GM23248 (cell line): ENCODE measurements around the gene ASIP. TPM values are rescaled to one million over a fixed set of nuclear protein-coding genes. Genes with fewer than 3 reads are reported as not detected.
"Not testable (repeated sequence)": the region's sequence is repeated elsewhere in the genome, so short reads cannot be mapped to it uniquely, and the experiment has no call there.

Experiments
- DNase-seq: peaks from one replicate; pipeline ENCODE4 v3.0.0-alpha.2; 2015
- H2AFZ ChIP-seq: fragments of 200-600 bp; sonication (generic); 2 replicates; pipeline ENCODE4 v1.6.1; 2016; ENCODE audit warnings: antibody characterized with exemption
- H3F3A ChIP-seq: fragments of 200-600 bp; sonication (generic); 2 replicates; pipeline ENCODE4 v1.6.1; 2016; ENCODE audit warnings: mild to moderate bottlenecking, antibody characterized with exemption, mixed run types; ENCODE audit not compliant: insufficient read depth
- H3K27ac ChIP-seq: fragments of 200-600 bp; sonication (generic); 2 replicates; pipeline ENCODE4 v1.5.1; 2016; ENCODE audit warnings: mild to moderate bottlenecking
- H3K27me3 ChIP-seq: fragments of 200-600 bp; sonication (generic); replicated peaks from 2 replicates; pipeline ENCODE4 v1.6.1; 2016; ENCODE audit warnings: mild to moderate bottlenecking; ENCODE audit not compliant: insufficient read depth
- H3K36me3 ChIP-seq: fragments of 200-600 bp; sonication (generic); 2 replicates; pipeline ENCODE4 v1.6.1; 2016; ENCODE audit warnings: low read depth, mild to moderate bottlenecking
- H3K4me1 ChIP-seq: fragments of 200-600 bp; sonication (generic); 2 replicates; pipeline ENCODE4 v1.6.1; 2016; ENCODE audit warnings: mild to moderate bottlenecking; ENCODE audit not compliant: insufficient read depth
- H3K4me2 ChIP-seq: fragments of 200-600 bp; sonication (generic); one replicate; pipeline ENCODE4 v1.6.1; 2016; ENCODE audit warnings: mild to moderate bottlenecking; ENCODE audit not compliant: unreplicated experiment
- H3K4me3 ChIP-seq: fragments of 200-600 bp; sonication (generic); 2 replicates; pipeline ENCODE4 v1.5.1; 2016; ENCODE audit warnings: mild to moderate bottlenecking
- H3K79me2 ChIP-seq: fragments of 200-600 bp; sonication (generic); 2 replicates; pipeline ENCODE4 v1.6.1; 2016; ENCODE audit warnings: mild to moderate bottlenecking; ENCODE audit not compliant: insufficient read depth
- H3K9ac ChIP-seq: fragments of 200-600 bp; sonication (generic); 2 replicates; pipeline ENCODE4 v1.6.1; 2016; ENCODE audit warnings: mild to moderate bottlenecking
- H3K9me2 ChIP-seq: fragments of 200-600 bp; sonication (generic); 2 replicates; pipeline ENCODE4 v1.6.1; 2016; ENCODE audit warnings: mixed run types, mild to moderate bottlenecking, moderate library complexity; ENCODE audit not compliant: insufficient read depth
- H3K9me3 ChIP-seq: fragments of 200-600 bp; sonication (generic); one replicate; pipeline ENCODE4 v1.6.1; 2017; ENCODE audit warnings: low read depth
- H4K20me1 ChIP-seq: fragments of 200-600 bp; sonication (generic); 2 replicates; pipeline ENCODE4 v1.6.0; 2016; ENCODE audit not compliant: insufficient read depth
- EZH2 ChIP-seq: fragments of 200-600 bp; sonication (generic); IDR thresholded peaks from 2 replicates; pipeline ENCODE4 v1.6.1; 2018; ENCODE audit warnings: antibody characterized with exemption, mild to moderate bottlenecking; ENCODE audit not compliant: insufficient read depth, poor library complexity, severe bottlenecking
- EZH2phosphoT487 ChIP-seq: fragments of 200-600 bp; sonication (generic); IDR thresholded peaks from 2 replicates; pipeline ENCODE4 v1.6.1; 2018; ENCODE audit warnings: antibody characterized with exemption, moderate library complexity, mild to moderate bottlenecking, low read depth; ENCODE audit not compliant: insufficient read depth
- WGBS, 2 experiments: methylation state at CpG; one replicate each; pipeline ENCODE4 v1.1.6; 2015 to 2017; ENCODE audit warnings: low lambda C conversion rate in 2 of 2, low coverage in 1 of 2; ENCODE audit errors: missing lambda C conversion rate in 2 of 2; 5-methylcytosine and 5-hydroxymethylcytosine counted together
- in situ Hi-C: fragments of 300-500 bp; cut with MboI; formaldehyde crosslinking; loops from 2 replicates; pipeline ENCODE4 v1.15.0; 2020
- polyA plus RNA-seq: library from polyadenylated mRNA; unstranded; fragments of >200 nt; fragmentation: Nextera tagmentation; extraction: Ambion mirVana; gene quantifications from 2 replicates; pipeline ENCODE4 v1.2.1, GENCODE V29; 2016
- total RNA-seq: library from RNA; depleted of rRNA; stranded (reverse); fragments of >200 nt; shearing (Covaris generic); gene quantifications from 2 replicates; pipeline ENCODE4 v1.2.3, GENCODE V29; 2014

The ASIP gene
- total and polyA plus RNA-seq, 2 experiments from 2014 or later: not detected

GRCh38 chr20:34201531-34201930 is 39.7 kb upstream of the ASIP start:
- no peaks in the 10 kb centered on the region for H3K4me1 ChIP-seq
- TF ChIP-seq EZH2phosphoT487 (no peak), EZH2 (no peak)
- in situ Hi-C loops: no loop called here
- H3K36me3 ChIP-seq: no peaks in the 10 kb centered on the region
- DNase-seq: no peak
- H3K4me2 ChIP-seq: no peak overlapping the region
- H3K79me2 ChIP-seq: no peaks in the 10 kb centered on the region
- H3K9ac ChIP-seq: no peak overlapping the region
- WGBS, 2 experiments: 84 to 85% methylated on average over 4 of the region's 4 CpGs
- H3K4me3 ChIP-seq: no peak overlapping the region
- no peaks in the 10 kb centered on the region for H4K20me1 ChIP-seq
- no peaks in the 10 kb centered on the region for H3K9me2 ChIP-seq
- no peaks in the 10 kb centered on the region for H3K27me3 ChIP-seq
- H3K9me3 ChIP-seq: no peaks in the 10 kb centered on the region
- no peaks in the 10 kb centered on the region for H3F3A ChIP-seq
- H2AFZ ChIP-seq: no peak overlapping the region
- H3K27ac ChIP-seq: no peak overlapping the region

GRCh38 chr20:34205172-34205880 is 35.9 kb upstream of the ASIP start:
- H3K79me2 ChIP-seq, DNase-seq, H3K27ac ChIP-seq, H3K4me3 ChIP-seq, H3K27me3 ChIP-seq, H2AFZ ChIP-seq, H3K9ac ChIP-seq, H4K20me1 ChIP-seq, H3K4me1 ChIP-seq, H3K4me2 ChIP-seq, H3K9me2 ChIP-seq, H3K36me3 ChIP-seq, H3F3A ChIP-seq, in situ Hi-C loops, H3K9me3 ChIP-seq: not testable (repeated sequence)
- WGBS, 2 experiments: 77 to 80% methylated on average over 21 of the region's 21 CpGs

GRCh38 chr20:34209111-34209510 is 32.1 kb upstream of the ASIP start:
- Histone ChIP-seq H3K27ac (no peak overlapping the region), H2AFZ (no peak overlapping the region), H4K20me1 (no peaks in the 10 kb centered on the region), H3K79me2 (no peaks in the 10 kb centered on the region), H3K4me2 (no peak overlapping the region), H3K9ac (no peak overlapping the region), H3K4me1 (no peaks in the 10 kb centered on the region), H3F3A (no peaks in the 10 kb centered on the region), H3K4me3 (no peak overlapping the region), H3K9me3 (no peaks in the 10 kb centered on the region), H3K27me3 (no peaks in the 10 kb centered on the region), H3K9me2 (no peaks in the 10 kb centered on the region), H3K36me3 (no peaks in the 10 kb centered on the region)
- DNase-seq: no peak
- WGBS, 2 experiments: 50% methylated on average over 1 to 3 of the region's 3 CpGs
- TF ChIP-seq EZH2phosphoT487: no peak
- in situ Hi-C loops: no loop called here

GRCh38 chr20:34210271-34210670 is 31.0 kb upstream of the ASIP start:
- Histone ChIP-seq H3K4me2 (no peak overlapping the region), H3K4me1 (0 out of 2 replicates have a peak, but pooled peaks cover 3% of the 10 kb centered on the region), H4K20me1 (no peaks in the 10 kb centered on the region), H3K79me2 (no peaks in the 10 kb centered on the region), H3K9me3 (no peaks in the 10 kb centered on the region), H2AFZ (no peak overlapping the region), H3K9ac (no peak overlapping the region), H3K9me2 (no peaks in the 10 kb centered on the region), H3K27ac (no peak overlapping the region), H3K27me3 (no peaks in the 10 kb centered on the region), H3F3A (peaks cover 5% of the 10 kb centered on the region), H3K36me3 (no peaks in the 10 kb centered on the region), H3K4me3 (no peak overlapping the region)
- DNase-seq: no peak
- TF ChIP-seq EZH2phosphoT487 (no peak), EZH2 (no peak)
- 82 to 85% methylated on average over 4 of the region's 4 CpGs for WGBS, 2 experiments
- in situ Hi-C loops: no loop called here

GRCh38 chr20:34211591-34211990 is 29.6 kb upstream of the ASIP start:
- Histone ChIP-seq H3F3A (peaks cover 13% of the 10 kb centered on the region), H3K36me3 (no peaks in the 10 kb centered on the region), H3K27me3 (no peaks in the 10 kb centered on the region), H3K4me2 (no peak overlapping the region), H4K20me1 (no peaks in the 10 kb centered on the region), H3K4me1 (peaks cover 11% of the 10 kb centered on the region), H2AFZ (no peak overlapping the region), H3K9ac (no peak overlapping the region), H3K4me3 (no peak overlapping the region), H3K79me2 (no peaks in the 10 kb centered on the region), H3K9me3 (no peaks in the 10 kb centered on the region), H3K9me2 (no peaks in the 10 kb centered on the region), H3K27ac (no peak overlapping the region)
- no peak for DNase-seq
- in situ Hi-C loops: no loop called here
- TF ChIP-seq EZH2 (no peak), EZH2phosphoT487 (no peak)
- WGBS, 2 experiments: 36 to 48% methylated on average over 2 of the region's 2 CpGs
